GM18517 (cell line): ENCODE data around the gene CCDC60.

Experiments used
- ATAC-seq: cut with Tn5 transposase; IDR thresholded peaks from one replicate; pipeline ENCODE4 v1.9.1; 2021; ENCODE audit warnings: mild to moderate bottlenecking, moderate library complexity; ENCODE audit not compliant: unreplicated experiment

Gene CCDC60

DNA sequence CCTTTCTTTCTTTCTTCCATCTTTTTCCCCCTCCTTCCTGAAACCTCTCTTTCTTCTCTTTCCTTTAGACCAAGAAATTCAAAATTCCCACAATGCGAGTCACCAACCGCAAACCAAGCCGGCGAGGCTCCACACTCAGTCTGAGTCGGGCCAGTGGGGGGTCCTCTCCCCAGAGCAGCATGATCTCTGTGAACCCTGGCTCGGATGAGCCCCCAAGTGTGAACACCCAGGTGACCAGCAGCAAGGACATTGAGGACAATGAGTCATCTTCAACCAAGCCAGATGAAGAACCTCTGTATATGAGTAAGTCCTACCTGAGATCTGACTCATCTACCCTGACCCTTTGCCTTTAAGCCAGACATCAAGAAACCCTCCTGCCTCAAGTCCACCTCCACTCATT lies 170.5 kb downstream of the CCDC60 start:
- no peak for ATAC-seq

DNA sequence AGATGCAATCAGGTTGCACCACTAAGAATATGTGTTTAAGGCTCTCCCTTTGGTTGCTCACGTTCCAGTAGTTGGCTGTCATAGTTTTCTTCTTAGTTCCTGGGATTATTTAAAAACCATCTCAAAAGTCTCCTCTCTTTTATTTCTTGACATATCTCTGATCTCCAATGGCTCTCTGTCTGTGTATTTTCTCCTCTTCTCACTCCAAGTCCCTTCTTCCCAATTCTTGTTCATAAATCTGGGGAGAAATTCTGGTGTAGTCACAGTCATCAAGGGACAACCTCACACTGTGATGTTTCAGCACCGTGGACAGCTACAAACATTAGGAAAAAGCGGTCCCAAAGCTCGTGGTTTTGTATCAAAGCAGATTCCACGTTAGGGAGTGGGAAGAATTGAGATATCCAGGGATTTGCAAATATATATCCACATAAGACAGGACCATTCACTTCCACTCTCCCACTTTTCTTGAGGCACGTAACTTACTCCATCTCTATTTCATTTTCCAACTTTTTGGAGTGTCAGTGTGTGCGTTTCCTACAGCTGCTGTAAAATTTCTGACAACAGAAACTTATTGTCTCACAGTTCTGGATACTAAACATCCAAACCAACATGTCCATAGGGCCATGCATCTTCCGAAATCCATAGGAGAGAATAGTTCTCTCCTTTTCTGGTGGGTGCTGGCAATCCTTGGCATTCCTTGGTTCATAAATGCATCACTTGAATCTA lies 178.4 kb downstream of the CCDC60 start:
- ATAC-seq = no peak

DNA sequence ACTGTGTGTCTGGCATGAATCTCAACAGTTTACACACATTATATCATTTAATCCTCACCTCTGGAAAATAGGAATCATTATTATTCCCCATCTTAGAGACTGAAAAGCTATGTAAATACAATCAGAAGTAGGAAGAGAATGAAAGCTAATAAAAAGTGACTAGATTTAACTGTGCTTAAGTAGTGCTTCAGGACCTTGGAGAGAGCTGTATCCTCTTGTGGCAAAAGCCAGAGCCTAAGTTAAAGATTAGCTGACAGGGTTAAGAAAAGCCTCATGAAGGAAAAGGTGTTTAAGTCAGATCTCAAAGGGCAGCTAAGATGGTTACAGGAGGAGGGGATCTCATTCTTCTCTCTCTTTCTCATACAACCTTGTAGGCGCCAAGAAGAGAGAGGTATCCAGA lies 193.7 kb downstream of the CCDC60 start:
- ATAC-seq = no peak

DNA sequence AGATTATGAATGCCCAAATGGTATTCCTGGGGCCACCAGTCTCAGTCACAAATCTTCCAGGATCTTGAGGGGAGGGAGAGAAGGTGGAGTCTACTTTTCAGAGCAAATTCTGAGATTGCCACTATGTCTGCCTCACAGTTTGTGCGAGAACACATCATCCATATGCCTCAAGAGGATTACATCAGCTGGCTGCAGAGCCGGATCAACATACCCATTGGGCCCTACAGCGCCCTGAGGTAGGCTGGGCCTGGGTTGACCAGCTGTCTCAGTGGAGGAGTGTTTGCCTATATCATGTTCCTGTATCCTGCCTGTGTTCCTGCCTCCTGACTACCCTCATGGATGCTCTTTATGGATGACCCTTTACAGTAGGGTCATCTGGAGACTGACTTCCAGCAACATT lies 205.9 kb downstream of the CCDC60 start:
- ATAC-seq = no peak

DNA sequence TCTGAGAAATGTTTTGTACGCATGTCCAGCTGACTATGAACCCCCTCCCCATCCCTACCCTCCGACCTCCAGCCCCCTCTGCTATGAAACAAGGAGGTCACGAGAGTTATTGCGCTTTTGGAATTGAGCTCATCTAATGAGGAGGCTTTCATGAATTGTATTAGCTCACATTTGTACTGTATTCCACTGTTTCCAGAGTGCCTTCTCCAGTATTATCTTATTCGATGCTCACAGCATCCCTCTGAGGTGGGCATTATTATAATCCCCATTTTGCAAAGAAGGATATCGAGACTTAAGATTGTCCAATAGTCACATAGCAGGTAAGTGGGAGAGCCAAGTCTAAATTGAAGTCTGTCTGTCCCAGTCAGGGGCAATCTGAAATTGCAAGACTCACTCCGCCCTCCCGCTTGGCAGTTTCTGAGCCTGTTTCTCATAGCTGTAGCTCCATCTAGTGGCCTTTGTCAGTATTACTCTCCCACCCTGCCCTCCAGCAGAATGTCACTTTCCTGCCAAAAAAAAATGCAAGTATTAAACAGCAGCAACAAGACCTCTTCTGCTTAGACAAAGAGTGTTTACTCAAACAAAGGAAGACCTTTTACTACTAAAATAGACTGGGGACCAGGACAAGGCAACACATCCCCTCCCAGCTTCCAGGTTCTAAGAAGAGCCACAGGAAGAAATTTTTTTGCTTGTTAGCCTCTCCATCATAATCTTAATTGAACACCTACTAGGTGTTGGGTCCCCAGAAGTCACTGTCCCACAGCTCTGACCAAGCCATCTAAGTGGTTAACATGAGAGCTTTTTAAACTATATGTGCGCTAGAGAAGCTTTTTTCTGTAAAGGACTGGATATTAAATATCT lies 210.5 kb downstream of the CCDC60 start:
- no peak for ATAC-seq

DNA sequence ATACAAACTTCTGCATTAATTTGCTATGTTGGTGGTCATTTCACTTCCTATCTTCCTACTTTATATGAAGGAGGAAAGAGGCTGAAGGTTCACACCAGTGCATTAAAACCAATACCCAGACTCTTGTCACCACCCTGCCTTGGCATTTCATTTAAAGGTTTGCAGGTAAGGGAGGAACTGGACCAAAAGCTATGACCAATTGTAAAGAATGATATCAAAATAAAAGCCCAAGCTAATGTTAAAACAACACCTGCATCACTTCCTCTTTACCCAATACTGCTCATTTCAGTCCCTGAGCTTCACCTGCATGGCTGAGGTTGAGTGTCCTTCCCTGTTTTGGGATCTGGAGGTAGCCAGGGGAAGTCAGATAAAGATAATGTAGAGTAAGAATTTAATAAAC lies 211.8 kb downstream of the CCDC60 start:
- no peak for ATAC-seq

DNA sequence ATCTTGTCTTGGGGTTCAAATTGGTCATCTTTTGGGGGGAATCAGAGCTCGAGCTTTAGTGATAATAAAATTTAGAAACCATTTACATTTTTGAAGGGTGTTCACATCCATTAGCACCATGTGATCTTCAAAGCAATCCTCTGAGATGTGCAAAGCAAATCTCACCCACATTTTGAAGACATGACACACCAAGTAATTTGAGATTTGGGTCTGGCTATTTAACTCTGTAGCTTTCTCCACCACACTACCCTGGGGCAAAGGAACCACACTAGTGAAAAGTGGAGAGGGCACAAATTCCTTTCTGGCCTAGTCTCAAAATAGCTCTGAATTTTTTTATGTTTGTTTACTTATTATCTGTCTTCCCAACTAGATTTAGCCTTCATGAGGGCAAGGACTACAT lies 212.5 kb downstream of the CCDC60 start:
- no peak for ATAC-seq

DNA sequence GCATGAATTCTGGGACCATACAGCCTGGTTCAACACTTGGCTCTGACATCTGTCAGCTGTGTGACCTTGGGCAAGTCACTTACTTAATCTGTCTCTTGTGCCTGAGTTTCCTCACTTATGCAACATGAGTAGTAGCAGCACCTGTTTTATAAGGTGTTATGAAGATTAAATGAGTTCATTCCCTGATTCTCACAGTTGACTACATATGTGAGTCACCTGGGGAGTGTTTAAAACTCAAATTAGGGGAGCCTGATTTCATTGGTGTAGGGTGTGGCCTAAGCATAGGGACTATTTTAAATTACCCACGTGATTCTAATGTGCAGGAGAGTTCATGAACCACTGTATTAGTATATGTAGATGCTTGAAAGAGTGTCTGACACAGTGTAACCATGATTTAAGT lies 222.3 kb downstream of the CCDC60 start:
- no peak for ATAC-seq

DNA sequence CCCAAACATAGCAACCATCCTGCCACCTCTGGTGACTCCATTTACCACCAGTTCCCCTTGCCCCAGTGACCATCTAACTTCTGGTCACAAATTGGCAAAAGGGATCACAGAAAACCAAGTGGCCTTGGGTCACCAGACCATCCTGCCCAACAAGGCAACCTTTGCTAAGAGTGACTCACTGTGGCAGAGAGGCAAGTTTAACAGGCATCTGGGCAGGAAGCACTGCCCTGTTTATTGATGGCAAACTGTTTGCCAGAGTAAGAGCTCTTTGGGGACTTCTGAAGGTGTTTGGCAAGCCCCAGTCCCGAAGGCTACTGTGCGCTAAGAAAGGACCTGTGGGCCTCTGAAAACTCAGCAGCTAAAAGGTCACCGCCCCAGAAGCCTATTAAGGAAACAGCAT lies 230.9 kb downstream of the CCDC60 start:
- ATAC-seq = no peak

DNA sequence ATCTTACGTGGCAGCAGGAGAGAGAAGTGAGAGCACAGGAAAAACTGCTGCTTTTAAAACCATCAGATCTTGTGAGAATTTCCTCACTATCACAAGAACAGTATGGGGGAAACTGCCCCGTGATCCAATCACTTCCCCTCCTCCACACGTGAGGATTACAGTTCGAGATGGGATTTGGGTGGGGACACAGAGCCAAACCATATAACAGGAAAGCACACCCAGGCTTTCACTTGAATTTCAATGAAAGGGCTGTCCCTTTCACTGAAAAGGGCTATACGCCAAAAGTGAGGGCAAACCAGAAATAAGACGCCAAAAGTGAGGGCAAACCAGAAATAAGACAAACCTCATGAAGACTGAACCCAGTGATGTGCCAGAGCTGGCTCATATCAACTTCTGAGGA lies 236.2 kb downstream of the CCDC60 start:
- no peak for ATAC-seq

DNA sequence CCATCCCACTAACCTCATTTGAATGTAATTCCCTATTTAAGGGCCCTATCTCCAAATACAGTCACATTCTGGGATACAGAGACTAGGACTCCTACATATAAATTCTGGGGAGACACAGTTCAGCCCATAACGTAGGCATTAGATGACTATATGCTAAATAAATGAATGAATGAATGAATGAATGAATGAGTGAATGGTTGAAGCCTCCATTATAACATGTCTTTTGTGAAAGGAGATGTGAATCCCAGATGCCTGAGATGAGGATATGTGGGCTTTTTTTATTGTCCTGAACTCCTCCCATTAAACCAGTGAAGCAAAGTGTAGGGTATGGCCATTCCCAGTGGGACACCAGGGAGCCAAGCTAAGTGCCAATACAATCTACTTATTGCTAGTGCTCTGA lies 238.6 kb downstream of the CCDC60 start:
- no peak for ATAC-seq

DNA sequence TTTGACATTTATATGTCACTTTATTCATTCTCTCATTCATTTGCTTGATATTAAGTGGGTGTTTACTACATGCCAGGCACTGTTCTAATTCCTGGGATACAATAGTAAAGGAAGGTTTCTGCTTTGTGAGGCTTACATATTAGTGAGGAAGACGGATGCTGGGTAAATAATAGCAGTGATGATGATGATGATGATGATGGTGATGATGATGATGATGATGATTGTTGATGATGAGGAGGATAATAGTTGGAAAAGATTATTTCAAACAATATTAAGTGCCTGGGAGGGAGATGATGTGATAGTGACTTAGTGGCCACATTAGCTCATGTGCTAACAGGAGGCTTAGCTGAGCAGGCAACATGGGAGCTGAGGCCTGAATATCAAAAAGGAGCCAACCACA lies 239.7 kb downstream of the CCDC60 start:
- ATAC-seq = no peak

DNA sequence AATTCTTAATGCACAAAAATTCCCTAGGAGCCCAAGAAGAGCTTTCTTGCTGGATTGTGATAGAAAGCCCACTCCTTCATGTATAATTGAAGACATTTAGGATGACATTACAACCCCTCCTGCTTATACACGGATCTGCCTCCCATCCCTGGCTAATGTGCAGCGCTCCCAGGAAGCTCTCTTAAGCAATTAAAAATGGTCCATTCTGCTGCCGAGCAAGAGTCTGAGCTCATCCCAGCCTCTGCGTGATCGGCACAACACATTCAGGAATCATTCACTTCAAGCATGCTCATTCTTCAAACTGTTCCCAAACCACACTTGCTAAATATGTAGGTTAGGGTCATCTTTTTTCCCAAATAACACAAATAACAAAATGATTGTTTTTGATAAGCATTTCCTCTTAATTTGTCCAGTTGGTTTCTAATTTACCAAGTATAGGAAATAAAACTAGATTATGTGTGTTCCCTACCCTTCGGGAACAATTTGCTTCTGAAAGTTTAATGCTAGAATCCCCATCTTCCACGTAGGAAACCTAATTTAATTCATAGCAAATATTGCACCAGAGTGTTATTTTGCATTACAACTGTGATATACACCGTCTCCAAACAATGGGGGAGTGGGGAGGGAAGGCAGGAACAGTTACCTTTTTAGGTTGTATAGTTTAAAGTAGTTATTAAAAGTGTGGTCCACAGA lies 241.7 kb downstream of the CCDC60 start:
- ATAC-seq = no peak

DNA sequence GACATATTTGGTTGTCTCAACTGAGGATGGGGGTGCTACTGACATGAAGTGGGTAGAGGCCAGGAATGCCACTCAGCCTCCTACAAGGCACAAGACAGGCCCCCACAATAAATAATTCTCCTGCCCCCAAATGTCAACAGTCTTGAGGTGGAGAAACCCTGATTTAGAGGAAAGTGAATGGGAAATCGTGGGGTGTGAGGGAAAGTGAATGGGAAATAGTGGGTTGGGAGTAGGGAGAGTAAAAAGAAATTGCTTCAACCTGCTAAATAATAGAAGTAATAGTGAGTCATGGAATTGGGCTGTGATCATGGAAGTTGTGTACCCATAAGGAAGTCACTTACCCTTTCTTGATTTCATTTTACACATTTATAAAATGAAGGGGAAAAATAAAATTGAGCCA lies 242.4 kb downstream of the CCDC60 start:
- no peak for ATAC-seq

DNA sequence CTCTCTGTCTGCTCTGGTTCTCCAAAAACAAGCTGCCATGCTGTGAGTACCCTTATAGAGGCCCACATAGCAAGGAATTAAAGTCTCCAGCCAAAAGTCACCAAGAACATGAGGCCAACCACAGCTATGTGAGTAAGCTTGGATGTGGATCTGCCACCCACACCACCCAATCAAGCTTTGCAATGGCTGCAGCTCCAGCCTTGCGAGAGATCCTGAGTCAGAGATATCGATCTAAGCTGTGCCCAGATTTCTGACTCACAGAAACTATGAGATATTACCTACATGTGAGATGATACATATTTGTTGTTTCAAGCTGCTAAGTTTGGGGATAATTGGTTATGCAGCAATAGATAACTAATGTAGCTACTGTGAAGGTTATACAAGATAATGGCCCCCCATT lies 243.6 kb downstream of the CCDC60 start:
- ATAC-seq = no peak

DNA sequence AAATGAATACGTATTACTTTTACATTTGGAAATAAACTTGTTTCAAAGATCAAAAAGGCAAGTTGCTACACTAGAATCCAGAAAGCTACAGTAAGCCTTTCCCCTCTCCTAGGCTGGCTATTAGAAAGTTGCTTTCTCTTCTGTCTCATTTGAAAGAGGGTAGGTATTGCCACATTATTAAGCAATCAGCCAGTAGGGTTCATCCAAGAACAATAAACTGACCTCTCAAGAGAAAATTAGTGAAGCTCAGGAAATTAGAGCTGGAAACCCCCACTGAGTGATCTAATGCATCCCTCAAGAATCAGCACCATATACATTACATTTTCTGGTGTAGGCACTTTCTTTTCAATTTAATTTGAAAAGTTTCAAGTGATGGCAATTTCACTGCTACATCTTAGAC lies 254.6 kb downstream of the CCDC60 start:
- ATAC-seq = no peak

DNA sequence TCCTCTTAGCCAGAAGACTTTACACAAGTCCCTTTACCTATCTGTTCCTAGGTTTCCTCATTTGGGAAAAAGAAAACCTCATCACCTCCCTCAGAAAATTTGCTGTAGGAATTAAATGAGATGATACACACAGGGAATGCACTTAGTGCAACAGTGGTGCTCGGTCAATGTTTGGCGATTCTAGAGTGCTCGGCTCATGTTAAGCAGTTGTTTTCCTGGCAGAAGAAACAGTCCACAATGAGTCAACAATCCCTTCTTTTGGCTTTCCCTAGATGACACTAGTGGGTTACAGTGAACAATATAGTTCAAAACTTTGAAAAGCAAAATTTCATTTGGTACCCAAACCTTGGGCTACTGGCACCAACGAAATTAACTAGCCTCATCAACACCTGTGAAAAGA lies 255.1 kb downstream of the CCDC60 start:
- no peak for ATAC-seq
